ENCODE measurements around the gene ACP6.

ACP6 gene

GRCh38 chr1:147648933-147649332, 21.4 kb downstream of the ACP6 start:
- DNase-seq, result no peak

GRCh38 chr1:147647796-147648633, 22.3 kb downstream of the ACP6 start:
- DNase-seq, result no peak

- no peak for DNase-seq
Observed at GRCh38 chr1:147643974-147644373, 26.4 kb downstream of the ACP6 start.

- DNase-seq, result peak; percentile 21
Observed at GRCh38 chr1:147641695-147642592, 28.4 kb downstream of the ACP6 start.

- DNase-seq, result no peak
Observed at GRCh38 chr1:147641291-147641690, 29.0 kb downstream of the ACP6 start.

- peak; percentile 77 for DNase-seq
Observed at GRCh38 chr1:147640553-147641165, 29.7 kb downstream of the ACP6 start.

GRCh38 chr1:147636314-147636713, 34.0 kb downstream of the ACP6 start:
- no peak for DNase-seq

GRCh38 chr1:147635342-147635741, 35.0 kb downstream of the ACP6 start:
- no peak for DNase-seq

GRCh38 chr1:147634645-147635044, 35.7 kb downstream of the ACP6 start:
- DNase-seq, result no peak

- DNase-seq, result no peak
Observed at GRCh38 chr1:147633759-147634158, 36.6 kb downstream of the ACP6 start.

GRCh38 chr1:147631839-147632238, 38.5 kb downstream of the ACP6 start:
- DNase-seq, result no peak

- DNase-seq, result no peak
Observed at GRCh38 chr1:147630447-147630846, 39.9 kb downstream of the ACP6 start.

- DNase-seq, result no peak
Observed at GRCh38 chr1:147630022-147630421, 40.3 kb downstream of the ACP6 start.

GRCh38 chr1:147628441-147628840, 41.9 kb downstream of the ACP6 start:
- no peak for DNase-seq

- DNase-seq, result peak; percentile 52
Observed at GRCh38 chr1:147627435-147628110, 42.8 kb downstream of the ACP6 start.

GRCh38 chr1:147626739-147627138, 43.6 kb downstream of the ACP6 start:
- no peak for DNase-seq

- DNase-seq, result no peak
Observed at GRCh38 chr1:147626291-147626690, 44.0 kb downstream of the ACP6 start.

- no peak for DNase-seq
Observed at GRCh38 chr1:147625362-147625995, 44.8 kb downstream of the ACP6 start.

- DNase-seq, result no peak
Observed at GRCh38 chr1:147624529-147624928, 45.8 kb downstream of the ACP6 start.

- no peak for DNase-seq
Observed at GRCh38 chr1:147624011-147624410, 46.3 kb downstream of the ACP6 start.

- DNase-seq, result no peak
Observed at GRCh38 chr1:147622731-147623130, 47.6 kb downstream of the ACP6 start.

GRCh38 chr1:147620543-147620942, 49.8 kb downstream of the ACP6 start:
- DNase-seq, result no peak

Data from stimulated activated CD4-positive, alpha-beta T cell treated with anti-CD3 and anti-CD28 coated beads, Interleukin-4, amount 100 ng/mL, for 1 hour (primary cell).